Ectodermal cell (in vitro differentiated cells): ENCODE results near the gene TGIF1.

Experiments
- H3K27ac ChIP-seq: 2 replicates; pipeline ENCODE4 v1.7.0; 2013; ENCODE audit warnings: mild to moderate bottlenecking, low read depth, low read length; ENCODE audit not compliant: insufficient read depth, poor library complexity, severe bottlenecking
- H3K27me3 ChIP-seq: 2 replicates; pipeline ENCODE4 v1.7.0; 2013; ENCODE audit warnings: mild to moderate bottlenecking, low read length; ENCODE audit not compliant: insufficient read depth, control insufficient read depth, poor library complexity, severe bottlenecking
- H3K36me3 ChIP-seq: one replicate; pipeline ENCODE4 v1.7.0; 2013; ENCODE audit warnings: low read length; ENCODE audit not compliant: control insufficient read depth, insufficient read depth
- H3K4me1 ChIP-seq: one replicate; pipeline ENCODE4 v1.7.0; 2013; ENCODE audit warnings: low read length; ENCODE audit not compliant: control insufficient read depth, insufficient read depth
- H3K4me3 ChIP-seq: 2 replicates; pipeline ENCODE4 v1.7.0; 2013; ENCODE audit warnings: low read depth, low read length, control low read depth; ENCODE audit not compliant: insufficient read depth
- H3K9me3 ChIP-seq: 2 replicates; pipeline ENCODE4 v1.7.0; 2013; ENCODE audit warnings: mild to moderate bottlenecking, low read length, moderate library complexity; ENCODE audit not compliant: control insufficient read depth
- WGBS, 2 experiments: methylation state at CpG; one replicate each; pipeline ENCODE4 v1.1.7; 2013; ENCODE audit warnings: missing lambda C conversion rate in 2 of 2; 5-methylcytosine and 5-hydroxymethylcytosine counted together

The TGIF1 gene

GRCh38 chr18:3494245-3494526 lies 44.2 kb downstream of the TGIF1 start:
- Histone ChIP-seq H3K4me1 (no peaks in the 10 kb centered on the region), H3K4me3 (no peak overlapping the region), H3K27ac (no peak overlapping the region), H3K36me3 (no peaks in the 10 kb centered on the region), H3K9me3 (no peaks in the 10 kb centered on the region), H3K27me3 (peaks cover 23% of the 10 kb centered on the region)
- 80 to 85% methylated on average over 2 to 4 of the region's 4 CpGs for WGBS, 2 experiments

GRCh38 chr18:3494569-3494968 lies 44.6 kb downstream of the TGIF1 start:
- H3K4me3 ChIP-seq, result no peak overlapping the region
- 93 to 94% methylated on average over 5 of the region's 5 CpGs for WGBS, 2 experiments
- no peaks in the 10 kb centered on the region for H3K9me3 ChIP-seq
- no peak overlapping the region for H3K27ac ChIP-seq
- peaks cover 3% of the 10 kb centered on the region for H3K4me1 ChIP-seq
- H3K27me3 ChIP-seq, result peaks cover 26% of the 10 kb centered on the region
- no peaks in the 10 kb centered on the region for H3K36me3 ChIP-seq

- 97 to 98% methylated on average over 7 of the region's 7 CpGs for WGBS, 2 experiments
- Histone ChIP-seq H3K36me3 (no peaks in the 10 kb centered on the region), H3K4me1 (peaks cover 11% of the 10 kb centered on the region), H3K27ac (no peak overlapping the region), H3K27me3 (peaks cover 32% of the 10 kb centered on the region), H3K9me3 (no peaks in the 10 kb centered on the region), H3K4me3 (no peak overlapping the region)
These were observed 45.9 kb downstream of the TGIF1 start for GRCh38 chr18:3495691-3496430.

- Histone ChIP-seq H3K27ac (no peak overlapping the region), H3K27me3 (peaks cover 32% of the 10 kb centered on the region), H3K9me3 (no peaks in the 10 kb centered on the region), H3K4me3 (peak overlapping the region; percentile 34), H3K4me1 (peaks cover 11% of the 10 kb centered on the region), H3K36me3 (no peaks in the 10 kb centered on the region)
- 10 to 11% methylated on average over 58 of the region's 58 CpGs for WGBS, 2 experiments
These were observed 48.9 kb downstream of the TGIF1 start for GRCh38 chr18:3498698-3499471.

GRCh38 chr18:3499501-3499900 lies 49.5 kb downstream of the TGIF1 start:
- Histone ChIP-seq H3K27ac (no peak overlapping the region), H3K27me3 (peaks cover 32% of the 10 kb centered on the region), H3K9me3 (no peaks in the 10 kb centered on the region), H3K4me1 (peaks cover 11% of the 10 kb centered on the region), H3K4me3 (peak overlapping the region; percentile 34), H3K36me3 (no peaks in the 10 kb centered on the region)
- WGBS, 2 experiments, result 18 to 22% methylated on average over 7 to 10 of the region's 10 CpGs

- no peaks in the 10 kb centered on the region for H3K9me3 ChIP-seq
- H3K27me3 ChIP-seq, result peaks cover 32% of the 10 kb centered on the region
- 68 to 86% methylated on average over 4 to 5 of the region's 5 CpGs for WGBS, 2 experiments
- H3K36me3 ChIP-seq, result no peaks in the 10 kb centered on the region
- H3K4me1 ChIP-seq, result peaks cover 11% of the 10 kb centered on the region
- H3K4me3 ChIP-seq, result no peak overlapping the region
- no peak overlapping the region for H3K27ac ChIP-seq
These were observed 50.0 kb downstream of the TGIF1 start for GRCh38 chr18:3500016-3500415.

- no peaks in the 10 kb centered on the region for H3K36me3 ChIP-seq
- H3K4me1 ChIP-seq, result peaks cover 11% of the 10 kb centered on the region
- H3K9me3 ChIP-seq, result no peaks in the 10 kb centered on the region
- peaks cover 25% of the 10 kb centered on the region for H3K27me3 ChIP-seq
- WGBS, 2 experiments, result 93 to 100% methylated on average over 2 to 4 of the region's 4 CpGs
- no peak overlapping the region for H3K4me3 ChIP-seq
- H3K27ac ChIP-seq, result no peak overlapping the region
These were observed 52.7 kb downstream of the TGIF1 start for GRCh38 chr18:3502650-3503049.

GRCh38 chr18:3504637-3505036 lies 54.7 kb downstream of the TGIF1 start:
- Histone ChIP-seq H3K27ac (no peak overlapping the region), H3K4me3 (no peak overlapping the region), H3K4me1 (peaks cover 13% of the 10 kb centered on the region), H3K9me3 (no peaks in the 10 kb centered on the region), H3K27me3 (peaks cover 7% of the 10 kb centered on the region), H3K36me3 (no peaks in the 10 kb centered on the region)
- WGBS, 2 experiments, result 84 to 85% methylated on average over 5 of the region's 5 CpGs

- Histone ChIP-seq H3K27ac (no peak overlapping the region), H3K27me3 (no peaks in the 10 kb centered on the region), H3K36me3 (no peaks in the 10 kb centered on the region), H3K4me3 (no peak overlapping the region), H3K9me3 (no peaks in the 10 kb centered on the region), H3K4me1 (peaks cover 11% of the 10 kb centered on the region)
- 80 to 81% methylated on average over 17 of the region's 17 CpGs for WGBS, 2 experiments
These were observed 58.9 kb downstream of the TGIF1 start for GRCh38 chr18:3508576-3509549.
